Neural cell (in vitro differentiated cells): ENCODE measurements around the gene SLC34A1. TPM values are rescaled to one million over a fixed set of nuclear protein-coding genes. Genes with fewer than 3 reads are reported as not detected.

Source experiments
- H2AFZ ChIP-seq: fragments of 200-600, 300-800 bp; sonication (generic), shearing (Covaris generic); 2 replicates; pipeline ENCODE4 v1.6.0; 2014; ENCODE audit warnings: low read depth, mild to moderate bottlenecking, antibody characterized with exemption, low read length, moderate library complexity
- H3F3A ChIP-seq: fragments of 200-600 bp; shearing (Covaris generic); 2 replicates; pipeline ENCODE4 v1.6.1; 2016; ENCODE audit warnings: mild to moderate bottlenecking, moderate library complexity, mixed read lengths, antibody characterized with exemption, low read length; ENCODE audit not compliant: insufficient read depth, poor library complexity, severe bottlenecking
- H3K27ac ChIP-seq: fragments of 200-600, 300-800 bp; sonication (generic), shearing (Covaris generic); 2 replicates; pipeline ENCODE4 v1.5.1; 2014; ENCODE audit warnings: mild to moderate bottlenecking, low read length, moderate library complexity
- H3K27me3 ChIP-seq: fragments of 300-800, 200-600 bp; sonication (generic), shearing (Covaris generic); 2 replicates; pipeline ENCODE4 v1.6.0; 2014; ENCODE audit warnings: mild to moderate bottlenecking, low read depth, low read length, moderate library complexity; ENCODE audit not compliant: insufficient read depth
- H3K36me3 ChIP-seq: fragments of 300-800, 200-600 bp; sonication (generic), shearing (Covaris generic); 2 replicates; pipeline ENCODE4 v1.5.1; 2014; ENCODE audit warnings: mild to moderate bottlenecking, antibody characterized with exemption, low read length, moderate library complexity; ENCODE audit not compliant: insufficient read depth
- H3K4me2 ChIP-seq: fragments of 300-800, 200-600 bp; sonication (generic), shearing (Covaris generic); 2 replicates; pipeline ENCODE4 v1.6.0; 2014; ENCODE audit warnings: mild to moderate bottlenecking, low read length
- H3K4me3 ChIP-seq: fragments of 300-800, 200-600 bp; sonication (generic), shearing (Covaris generic); 2 replicates; pipeline ENCODE4 v1.5.1; 2014; ENCODE audit warnings: mild to moderate bottlenecking, low read length, moderate library complexity
- H3K79me2 ChIP-seq: fragments of 200-600 bp; shearing (Covaris generic); replicated peaks from 2 replicates; pipeline ENCODE4 v1.6.0; 2014; ENCODE audit warnings: mild to moderate bottlenecking, low read length, moderate library complexity; ENCODE audit not compliant: insufficient read depth
- H3K9ac ChIP-seq: fragments of 300-800, 200-600 bp; sonication (generic), shearing (Covaris generic); 2 replicates; pipeline ENCODE4 v1.6.1; 2016; ENCODE audit warnings: mild to moderate bottlenecking, low read length, mixed read lengths
- H3K9me2 ChIP-seq: fragments of 200-600 bp; shearing (Covaris generic); 2 replicates; pipeline ENCODE4 v1.6.1; 2016; ENCODE audit warnings: mild to moderate bottlenecking, low read length, mixed read lengths; ENCODE audit not compliant: insufficient read depth
- H3K9me3 ChIP-seq: fragments of 200-600, 300-800 bp; sonication (generic), shearing (Covaris generic); 2 replicates; pipeline ENCODE4 v1.6.1; 2016; ENCODE audit warnings: mild to moderate bottlenecking, mixed run types, low read length, moderate library complexity, mixed read lengths
- H4K20me1 ChIP-seq: fragments of 200-600 bp; shearing (Covaris generic); 2 replicates; pipeline ENCODE4 v1.6.1; 2016; ENCODE audit warnings: mild to moderate bottlenecking, mixed run types; ENCODE audit not compliant: insufficient read depth
- CTCF ChIP-seq: fragments of 450-650 bp; IDR thresholded peaks from 2 replicates; pipeline ENCODE4 v1.5.1; 2014; ENCODE audit warnings: antibody characterized with exemption, mild to moderate bottlenecking, moderate library complexity; ENCODE audit not compliant: poor library complexity, severe bottlenecking
- EP300 ChIP-seq: fragments of 450-650 bp; conservative IDR thresholded peaks from 2 replicates; pipeline ENCODE4 v1.6.1; 2014; ENCODE audit warnings: antibody characterized with exemption, mild to moderate bottlenecking, moderate library complexity; ENCODE audit not compliant: poor library complexity, severe bottlenecking
- EZH2 ChIP-seq: fragments of 200-600, 300-800 bp; shearing (Covaris generic), sonication (generic); IDR thresholded peaks from 2 replicates; pipeline ENCODE4 v1.6.1; 2014; ENCODE audit warnings: antibody characterized with exemption, low read length, borderline replicate concordance, mild to moderate bottlenecking; ENCODE audit not compliant: insufficient read depth, poor library complexity, severe bottlenecking
- MXI1 ChIP-seq: fragments of 450-650 bp; conservative IDR thresholded peaks from 2 replicates; pipeline ENCODE4 v1.6.1; 2014; ENCODE audit warnings: antibody characterized with exemption, mild to moderate bottlenecking; ENCODE audit not compliant: poor library complexity, severe bottlenecking
- POLR2AphosphoS5 ChIP-seq: IDR thresholded peaks from 2 replicates; pipeline ENCODE4 v1.6.1; 2012
- RAD21 ChIP-seq: fragments of 450-650 bp; conservative IDR thresholded peaks from 2 replicates; pipeline ENCODE4 v1.6.1; 2014; ENCODE audit warnings: antibody characterized with exemption, mild to moderate bottlenecking, moderate library complexity
- REST ChIP-seq: IDR thresholded peaks from 2 replicates; pipeline ENCODE4 v1.6.1; 2012; ENCODE audit warnings: borderline replicate concordance
- SMC3 ChIP-seq: fragments of 450-650 bp; conservative IDR thresholded peaks from 2 replicates; pipeline ENCODE4 v1.6.1; 2014; ENCODE audit warnings: antibody characterized with exemption, mild to moderate bottlenecking, moderate library complexity; ENCODE audit not compliant: poor library complexity
- TAF1 ChIP-seq: IDR thresholded peaks from 2 replicates; pipeline ENCODE4 v1.6.1; 2012; ENCODE audit warnings: low read depth
- polyA plus RNA-seq: library from polyadenylated mRNA; depleted of rRNA; stranded (reverse); fragments of >200 nt; gene quantifications from 2 replicates; pipeline ENCODE4 v1.2.3, GENCODE V29; 2014

Gene SLC34A1
- polyA plus RNA-seq, 1 donor from 2014 or later = not detected

GRCh38 chr5:177377851-177378776 lies 6.1 kb upstream of the SLC34A1 start:
- H3K9me3 ChIP-seq = no peaks in the 10 kb centered on the region
- H3K79me2 ChIP-seq = no peaks in the 10 kb centered on the region
- H3K27me3 ChIP-seq = no peaks in the 10 kb centered on the region
- H4K20me1 ChIP-seq = no peaks in the 10 kb centered on the region
- no peaks in the 10 kb centered on the region for H3F3A ChIP-seq
- no peak overlapping the region for H3K9ac ChIP-seq
- no peak overlapping the region for H2AFZ ChIP-seq
- TF ChIP-seq RAD21 = no peak
- no peak for TF ChIP-seq REST
- no peak for TF ChIP-seq TAF1
- H3K9me2 ChIP-seq = no peaks in the 10 kb centered on the region
- H3K4me2 ChIP-seq = no peak overlapping the region
- H3K36me3 ChIP-seq = no peaks in the 10 kb centered on the region
- H3K27ac ChIP-seq = no peak overlapping the region
- no peak overlapping the region for H3K4me3 ChIP-seq

- no peaks in the 10 kb centered on the region for H3K9me3 ChIP-seq
- no peaks in the 10 kb centered on the region for H3K9me2 ChIP-seq
- TF ChIP-seq EZH2 (no peak), CTCF (no peak), REST (no peak), RAD21 (no peak), SMC3 (no peak), EP300 (no peak), MXI1 (no peak), POLR2AphosphoS5 (no peak), TAF1 (no peak)
- no peak overlapping the region for H3K27ac ChIP-seq
- no peak overlapping the region for H3K4me2 ChIP-seq
- no peaks in the 10 kb centered on the region for H3K79me2 ChIP-seq
- no peaks in the 10 kb centered on the region for H3K36me3 ChIP-seq
- no peak overlapping the region for H3K9ac ChIP-seq
- H3K27me3 ChIP-seq = no peaks in the 10 kb centered on the region
- H3K4me3 ChIP-seq = no peak overlapping the region
- no peak overlapping the region for H2AFZ ChIP-seq
- no peaks in the 10 kb centered on the region for H3F3A ChIP-seq
- no peaks in the 10 kb centered on the region for H4K20me1 ChIP-seq
These were observed 5.0 kb upstream of the SLC34A1 start for GRCh38 chr5:177378884-177379883.
